ENCODE results near the gene PRKCSH. TPM values are rescaled to one million over a fixed set of nuclear protein-coding genes. Genes with fewer than 3 reads are reported as not detected.
A peak's percentile ranks its signal among the peaks of the same experiment; 100 is the strongest.
"Not testable (repeated sequence)": the region's sequence is repeated elsewhere in the genome, so short reads cannot be mapped to it uniquely, and the experiment has no call there.

Gene PRKCSH
- total RNA-seq, 2 donors from 2014 or later: 303 to 321 TPM

DNA sequence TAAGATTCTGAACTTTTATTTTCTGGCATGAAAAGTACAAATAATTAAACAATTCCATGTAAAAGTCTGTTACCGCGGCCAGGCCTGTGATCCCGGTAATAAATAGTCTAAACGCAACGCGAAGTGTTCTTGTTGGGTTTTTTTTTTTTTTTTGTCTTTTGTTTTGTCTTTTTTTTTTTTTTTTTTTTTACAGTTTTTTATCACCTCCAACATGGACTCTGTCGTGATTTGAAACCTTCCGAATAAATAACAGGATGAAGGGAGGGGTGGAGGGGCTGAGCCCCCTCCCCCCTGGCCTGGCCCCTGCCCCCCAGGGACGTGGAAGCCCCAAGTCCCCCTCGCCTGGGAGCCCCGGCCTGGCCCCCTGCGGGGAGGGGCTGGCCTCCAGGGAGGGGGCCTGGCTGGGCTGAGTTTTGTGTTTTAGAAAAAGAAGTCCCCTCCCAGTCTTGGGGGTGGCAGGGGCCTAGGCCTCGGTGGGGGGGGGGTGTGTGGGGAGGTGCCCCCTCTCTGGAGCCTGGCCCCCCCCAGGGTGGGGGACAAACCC is 16.0 kb downstream of the PRKCSH start:
- DNase-seq (ENCODE audit: low spot score): no peak
- H3K9me3 Mint-ChIP-seq: no peaks in the 10 kb centered on the region
- no peak overlapping the region for H3K4me3 Mint-ChIP-seq
- H3K27ac Mint-ChIP-seq: no peak overlapping the region
- ATAC-seq: no peak
- H3K4me1 Mint-ChIP-seq (ENCODE audit: low read depth in 2 of 2): no peaks in the 10 kb centered on the region
- no peaks in the 10 kb centered on the region for H3K36me3 Mint-ChIP-seq
- H3K27me3 Mint-ChIP-seq: no peaks in the 10 kb centered on the region

GRCh38 chr19:11451871-11452619 is 16.6 kb downstream of the PRKCSH start:
- no peak for ATAC-seq
- Mint-ChIP-seq H3K36me3 (no peaks in the 10 kb centered on the region), H3K4me1 (ENCODE audit: low read depth in 2 of 2) (no peaks in the 10 kb centered on the region), H3K9me3 (no peaks in the 10 kb centered on the region), H3K27me3 (no peaks in the 10 kb centered on the region), H3K27ac (no peak overlapping the region), H3K4me3 (no peak overlapping the region)
- DNase-seq (ENCODE audit: low spot score): no peak

- H3K4me1 Mint-ChIP-seq (ENCODE audit: low read depth in 2 of 2): no peaks in the 10 kb centered on the region
- DNase-seq (ENCODE audit: low spot score) (no peak), ATAC-seq (no peak)
- H3K27ac Mint-ChIP-seq: no peak overlapping the region
- no peaks in the 10 kb centered on the region for H3K36me3 Mint-ChIP-seq
- no peaks in the 10 kb centered on the region for H3K9me3 Mint-ChIP-seq
- H3K27me3 Mint-ChIP-seq: no peaks in the 10 kb centered on the region
- H3K4me3 Mint-ChIP-seq: no peak overlapping the region
Measured at GRCh38 chr19:11452620-11453310, 17.3 kb downstream of the PRKCSH start.

GRCh38 chr19:11453468-11454341 is 18.3 kb downstream of the PRKCSH start:
- no peak for ATAC-seq
- no peaks in the 10 kb centered on the region for H3K27me3 Mint-ChIP-seq
- H3K4me3 Mint-ChIP-seq: no peak overlapping the region
- H3K27ac Mint-ChIP-seq: no peak overlapping the region
- DNase-seq (ENCODE audit: low spot score): no peak
- H3K4me1 Mint-ChIP-seq (ENCODE audit: low read depth in 2 of 2): no peaks in the 10 kb centered on the region
- H3K9me3 Mint-ChIP-seq: no peaks in the 10 kb centered on the region
- H3K36me3 Mint-ChIP-seq: no peaks in the 10 kb centered on the region

GRCh38 chr19:11455233-11455554 is 19.8 kb downstream of the PRKCSH start:
- DNase-seq (ENCODE audit: low spot score); H3K27me3 Mint-ChIP-seq; H3K36me3 Mint-ChIP-seq; ATAC-seq; H3K4me3 Mint-ChIP-seq; H3K9me3 Mint-ChIP-seq; H3K4me1 Mint-ChIP-seq (ENCODE audit: low read depth in 2 of 2); H3K27ac Mint-ChIP-seq: not testable (repeated sequence)

DNA sequence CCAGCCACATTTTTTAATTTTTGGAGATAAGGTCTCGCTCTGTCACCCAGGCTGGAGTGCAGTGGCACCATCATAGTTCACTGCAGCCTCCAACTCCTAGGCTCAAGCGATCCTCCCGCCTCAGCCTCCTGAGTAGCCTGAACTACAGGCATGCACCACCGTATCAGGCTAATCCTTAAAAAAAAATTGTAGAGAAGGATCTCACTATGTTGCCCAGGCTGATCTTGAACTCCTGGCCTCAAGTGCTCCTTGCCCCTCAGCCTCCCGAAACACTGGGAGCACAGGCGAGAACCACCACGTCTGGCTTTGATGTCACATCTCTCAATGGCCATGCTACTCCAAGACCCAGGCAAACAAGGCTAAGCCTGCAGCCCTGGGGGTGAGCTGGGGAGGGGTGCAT is 21.2 kb downstream of the PRKCSH start:
- H3K36me3 Mint-ChIP-seq: no peaks in the 10 kb centered on the region
- no peak overlapping the region for H3K4me3 Mint-ChIP-seq
- H3K4me1 Mint-ChIP-seq (ENCODE audit: low read depth in 2 of 2): no peaks in the 10 kb centered on the region
- peaks cover 8 to 12% of the 10 kb centered on the region in 2 donors for H3K27me3 Mint-ChIP-seq
- DNase-seq (ENCODE audit: low spot score): no peak
- no peaks in the 10 kb centered on the region for H3K9me3 Mint-ChIP-seq
- no peak overlapping the region for H3K27ac Mint-ChIP-seq
- ATAC-seq: no peak

- no peaks in the 10 kb centered on the region for H3K36me3 Mint-ChIP-seq
- DNase-seq (ENCODE audit: low spot score) (no peak), ATAC-seq (peak in 1 of 2 donors; percentile 7)
- H3K27ac Mint-ChIP-seq: no peak overlapping the region
- no peaks in the 10 kb centered on the region for H3K9me3 Mint-ChIP-seq
- peaks cover 8 to 12% of the 10 kb centered on the region in 2 donors for H3K27me3 Mint-ChIP-seq
- H3K4me1 Mint-ChIP-seq (ENCODE audit: low read depth in 2 of 2): no peaks in the 10 kb centered on the region
- no peak overlapping the region for H3K4me3 Mint-ChIP-seq
Measured at GRCh38 chr19:11457115-11457514, 21.7 kb downstream of the PRKCSH start.

- H3K27ac Mint-ChIP-seq: no peak overlapping the region
- no peak for DNase-seq (ENCODE audit: low spot score)
- H3K4me3 Mint-ChIP-seq: no peak overlapping the region
- no peaks in the 10 kb centered on the region for H3K9me3 Mint-ChIP-seq
- H3K4me1 Mint-ChIP-seq (ENCODE audit: low read depth in 2 of 2): no peaks in the 10 kb centered on the region
- H3K27me3 Mint-ChIP-seq: peaks cover 8 to 12% of the 10 kb centered on the region in 2 donors
- no peaks in the 10 kb centered on the region for H3K36me3 Mint-ChIP-seq
- ATAC-seq: peak in 1 of 2 donors; percentile 9
Measured at GRCh38 chr19:11457831-11458230, 22.4 kb downstream of the PRKCSH start.

GRCh38 chr19:11458236-11458900 is 22.9 kb downstream of the PRKCSH start:
- no peaks in the 10 kb centered on the region for H3K4me1 Mint-ChIP-seq (ENCODE audit: low read depth in 2 of 2)
- no peaks in the 10 kb centered on the region for H3K9me3 Mint-ChIP-seq
- ATAC-seq (peak; percentile 17 to 34), DNase-seq (ENCODE audit: low spot score) (no peak)
- H3K27ac Mint-ChIP-seq: no peak overlapping the region
- H3K36me3 Mint-ChIP-seq: no peaks in the 10 kb centered on the region
- peaks cover 8 to 12% of the 10 kb centered on the region in 2 donors for H3K27me3 Mint-ChIP-seq
- no peak overlapping the region for H3K4me3 Mint-ChIP-seq

DNA sequence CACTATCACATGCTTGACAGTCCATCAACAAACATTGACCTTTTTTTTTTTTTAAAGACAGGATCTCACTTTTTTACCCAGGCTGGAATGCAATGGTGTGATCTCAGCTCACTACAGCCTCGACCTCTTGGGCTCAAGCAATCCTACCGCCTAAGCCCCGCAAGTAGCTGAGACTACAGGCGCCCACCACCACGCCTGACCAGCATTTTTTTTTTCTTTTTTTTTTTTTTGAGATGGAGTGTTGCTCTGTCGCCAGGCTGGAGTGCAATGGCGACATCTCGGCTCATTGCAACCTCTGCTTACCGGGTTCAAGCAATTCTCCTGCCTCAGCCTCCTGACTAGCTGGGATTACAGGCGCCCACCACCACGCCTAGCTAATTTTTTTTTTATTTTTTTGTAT is 23.5 kb downstream of the PRKCSH start:
- H3K4me3 Mint-ChIP-seq; H3K36me3 Mint-ChIP-seq; H3K9me3 Mint-ChIP-seq; ATAC-seq; H3K4me1 Mint-ChIP-seq (ENCODE audit: low read depth in 2 of 2); DNase-seq (ENCODE audit: low spot score); H3K27ac Mint-ChIP-seq: not testable (repeated sequence)
- peaks cover 8 to 12% of the 10 kb centered on the region in 2 donors for H3K27me3 Mint-ChIP-seq

- no peaks in the 10 kb centered on the region for H3K36me3 Mint-ChIP-seq
- no peak overlapping the region for H3K27ac Mint-ChIP-seq
- H3K27me3 Mint-ChIP-seq: peaks cover 8 to 12% of the 10 kb centered on the region in 2 donors
- H3K4me3 Mint-ChIP-seq: no peak overlapping the region
- no peak for DNase-seq (ENCODE audit: low spot score)
- no peaks in the 10 kb centered on the region for H3K9me3 Mint-ChIP-seq
- ATAC-seq: peak in 1 of 2 donors; percentile 32
- no peaks in the 10 kb centered on the region for H3K4me1 Mint-ChIP-seq (ENCODE audit: low read depth in 2 of 2)
Measured at GRCh38 chr19:11460207-11460606, 24.8 kb downstream of the PRKCSH start.

- Mint-ChIP-seq H3K36me3 (no peaks in the 10 kb centered on the region), H3K4me1 (ENCODE audit: low read depth in 2 of 2) (no peaks in the 10 kb centered on the region), H3K27ac (no peak overlapping the region), H3K27me3 (peaks cover 8 to 12% of the 10 kb centered on the region in 2 donors), H3K9me3 (no peaks in the 10 kb centered on the region), H3K4me3 (no peak overlapping the region)
- DNase-seq (ENCODE audit: low spot score): no peak
- ATAC-seq: no peak
Measured at GRCh38 chr19:11461453-11461852, 26.0 kb downstream of the PRKCSH start.

DNA sequence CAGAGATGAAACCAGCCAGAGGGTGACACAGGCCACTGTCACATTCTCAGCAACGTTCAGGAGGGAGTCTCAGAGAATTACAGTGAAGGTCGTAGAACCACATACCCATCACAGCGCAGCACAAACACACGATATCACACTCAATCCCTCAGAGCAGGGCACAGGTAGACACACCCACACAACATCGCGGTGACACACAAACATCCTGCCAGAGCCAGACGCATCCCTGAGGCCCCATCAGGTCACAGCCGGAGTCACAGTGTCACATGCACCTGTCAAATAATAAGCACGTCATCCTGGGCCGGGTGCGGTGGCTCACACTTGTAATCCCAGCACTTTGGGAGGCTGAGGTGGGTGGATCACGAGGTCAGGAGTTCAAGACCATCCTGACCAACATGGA is 28.0 kb downstream of the PRKCSH start:
- no peak for ATAC-seq
- Mint-ChIP-seq H3K27me3 (peaks cover 10 to 12% of the 10 kb centered on the region in 2 donors), H3K36me3 (no peaks in the 10 kb centered on the region), H3K4me1 (ENCODE audit: low read depth in 2 of 2) (no peaks in the 10 kb centered on the region), H3K4me3 (no peak overlapping the region), H3K9me3 (no peaks in the 10 kb centered on the region), H3K27ac (no peak overlapping the region)
- DNase-seq (ENCODE audit: low spot score): no peak

Data from natural killer cell treated with Interleukin-12 subunit alpha and Interleukin-12 subunit beta and Interleukin-15 and Interleukin-18, amount 100 ng/mL, for 72 hours (primary cell).